ENCODE results near the gene DGCR2. TPM values are rescaled to one million over a fixed set of nuclear protein-coding genes. Genes with fewer than 3 reads are reported as not detected.

DGCR2 gene
- total and polyA plus RNA-seq, 2 experiments from 2014 or later, result 18.5 to 83.0 TPM

DNA sequence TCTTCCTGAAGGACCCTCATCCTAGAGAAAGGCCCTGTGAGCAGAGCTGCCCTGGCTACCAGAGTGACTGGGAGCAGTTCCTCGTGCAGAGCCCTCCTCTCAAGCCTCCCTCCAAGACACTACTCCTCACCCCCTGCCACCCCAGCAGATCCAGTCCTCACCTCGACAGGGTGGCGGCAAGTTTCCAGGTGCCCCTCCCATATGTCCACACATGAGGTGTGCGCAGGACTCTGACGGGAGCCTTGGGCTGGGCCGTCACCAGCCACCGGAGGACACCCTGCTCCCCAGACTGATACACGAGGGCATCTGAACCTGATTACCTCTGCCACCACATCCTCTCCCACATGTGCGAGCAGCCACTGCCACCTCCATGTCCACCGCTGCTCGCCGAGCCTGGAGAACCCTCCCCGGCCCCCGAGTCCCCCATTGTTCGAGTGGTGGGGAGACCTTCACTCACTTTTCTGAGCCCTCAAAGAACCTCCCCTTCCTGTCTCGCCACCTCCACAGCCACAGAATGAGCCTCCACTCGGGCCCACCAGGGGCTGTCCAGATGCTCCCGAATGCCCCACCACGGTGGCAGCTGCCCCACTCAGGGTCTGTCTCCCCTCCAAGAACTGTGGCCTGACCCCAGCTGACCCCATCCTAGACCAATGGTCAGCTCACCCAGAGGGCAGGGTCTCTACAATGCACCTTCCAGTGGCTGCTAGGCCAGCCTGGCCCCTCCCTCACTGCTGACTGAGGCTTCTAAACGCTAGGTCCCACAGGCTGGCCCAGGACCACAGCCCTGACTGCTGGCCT, 62.5 kb downstream of the DGCR2 start (continued):
- TF ChIP-seq, protein P1, sequence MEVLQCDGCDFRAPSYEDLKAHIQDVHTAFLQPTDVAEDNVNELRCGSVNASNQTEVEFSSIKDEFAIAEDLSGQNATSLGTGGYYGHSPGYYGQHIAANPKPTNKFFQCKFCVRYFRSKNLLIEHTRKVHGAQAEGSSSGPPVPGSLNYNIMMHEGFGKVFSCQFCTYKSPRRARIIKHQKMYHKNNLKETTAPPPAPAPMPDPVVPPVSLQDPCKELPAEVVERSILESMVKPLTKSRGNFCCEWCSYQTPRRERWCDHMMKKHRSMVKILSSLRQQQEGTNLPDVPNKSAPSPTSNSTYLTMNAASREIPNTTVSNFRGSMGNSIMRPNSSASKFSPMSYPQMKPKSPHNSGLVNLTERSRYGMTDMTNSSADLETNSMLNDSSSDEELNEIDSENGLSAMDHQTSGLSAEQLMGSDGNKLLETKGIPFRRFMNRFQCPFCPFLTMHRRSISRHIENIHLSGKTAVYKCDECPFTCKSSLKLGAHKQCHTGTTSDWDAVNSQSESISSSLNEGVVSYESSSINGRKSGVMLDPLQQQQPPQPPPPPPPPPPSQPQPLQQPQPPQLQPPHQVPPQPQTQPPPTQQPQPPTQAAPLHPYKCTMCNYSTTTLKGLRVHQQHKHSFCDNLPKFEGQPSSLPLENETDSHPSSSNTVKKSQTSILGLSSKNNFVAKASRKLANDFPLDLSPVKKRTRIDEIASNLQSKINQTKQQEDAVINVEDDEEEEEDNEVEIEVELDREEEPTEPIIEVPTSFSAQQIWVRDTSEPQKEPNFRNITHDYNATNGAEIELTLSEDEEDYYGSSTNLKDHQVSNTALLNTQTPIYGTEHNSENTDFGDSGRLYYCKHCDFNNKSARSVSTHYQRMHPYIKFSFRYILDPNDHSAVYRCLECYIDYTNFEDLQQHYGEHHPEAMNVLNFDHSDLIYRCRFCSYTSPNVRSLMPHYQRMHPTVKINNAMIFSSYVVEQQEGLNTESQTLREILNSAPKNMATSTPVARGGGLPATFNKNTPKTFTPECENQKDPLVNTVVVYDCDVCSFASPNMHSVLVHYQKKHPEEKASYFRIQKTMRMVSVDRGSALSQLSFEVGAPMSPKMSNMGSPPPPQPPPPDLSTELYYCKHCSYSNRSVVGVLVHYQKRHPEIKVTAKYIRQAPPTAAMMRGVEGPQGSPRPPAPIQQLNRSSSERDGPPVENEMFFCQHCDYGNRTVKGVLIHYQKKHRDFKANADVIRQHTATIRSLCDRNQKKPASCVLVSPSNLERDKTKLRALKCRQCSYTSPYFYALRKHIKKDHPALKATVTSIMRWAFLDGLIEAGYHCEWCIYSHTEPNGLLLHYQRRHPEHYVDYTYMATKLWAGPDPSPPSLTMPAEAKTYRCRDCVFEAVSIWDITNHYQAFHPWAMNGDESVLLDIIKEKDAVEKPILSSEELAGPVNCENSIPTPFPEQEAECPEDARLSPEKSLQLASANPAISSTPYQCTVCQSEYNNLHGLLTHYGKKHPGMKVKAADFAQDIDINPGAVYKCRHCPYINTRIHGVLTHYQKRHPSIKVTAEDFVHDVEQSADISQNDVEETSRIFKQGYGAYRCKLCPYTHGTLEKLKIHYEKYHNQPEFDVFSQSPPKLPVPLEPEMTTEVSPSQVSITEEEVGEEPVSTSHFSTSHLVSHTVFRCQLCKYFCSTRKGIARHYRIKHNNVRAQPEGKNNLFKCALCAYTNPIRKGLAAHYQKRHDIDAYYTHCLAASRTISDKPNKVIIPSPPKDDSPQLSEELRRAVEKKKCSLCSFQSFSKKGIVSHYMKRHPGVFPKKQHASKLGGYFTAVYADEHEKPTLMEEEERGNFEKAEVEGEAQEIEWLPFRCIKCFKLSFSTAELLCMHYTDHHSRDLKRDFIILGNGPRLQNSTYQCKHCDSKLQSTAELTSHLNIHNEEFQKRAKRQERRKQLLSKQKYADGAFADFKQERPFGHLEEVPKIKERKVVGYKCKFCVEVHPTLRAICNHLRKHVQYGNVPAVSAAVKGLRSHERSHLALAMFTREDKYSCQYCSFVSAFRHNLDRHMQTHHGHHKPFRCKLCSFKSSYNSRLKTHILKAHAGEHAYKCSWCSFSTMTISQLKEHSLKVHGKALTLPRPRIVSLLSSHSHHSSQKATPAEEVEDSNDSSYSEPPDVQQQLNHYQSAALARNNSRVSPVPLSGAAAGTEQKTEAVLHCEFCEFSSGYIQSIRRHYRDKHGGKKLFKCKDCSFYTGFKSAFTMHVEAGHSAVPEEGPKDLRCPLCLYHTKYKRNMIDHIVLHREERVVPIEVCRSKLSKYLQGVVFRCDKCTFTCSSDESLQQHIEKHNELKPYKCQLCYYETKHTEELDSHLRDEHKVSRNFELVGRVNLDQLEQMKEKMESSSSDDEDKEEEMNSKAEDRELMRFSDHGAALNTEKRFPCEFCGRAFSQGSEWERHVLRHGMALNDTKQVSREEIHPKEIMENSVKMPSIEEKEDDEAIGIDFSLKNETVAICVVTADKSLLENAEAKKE (CRISPR knock-in tag; IDR thresholded peaks at IDR 0.05), result no peak
- no peak for TF ChIP-seq NANOG (IDR thresholded peaks at IDR 0.05; ENCODE audit: borderline replicate concordance)

DNA sequence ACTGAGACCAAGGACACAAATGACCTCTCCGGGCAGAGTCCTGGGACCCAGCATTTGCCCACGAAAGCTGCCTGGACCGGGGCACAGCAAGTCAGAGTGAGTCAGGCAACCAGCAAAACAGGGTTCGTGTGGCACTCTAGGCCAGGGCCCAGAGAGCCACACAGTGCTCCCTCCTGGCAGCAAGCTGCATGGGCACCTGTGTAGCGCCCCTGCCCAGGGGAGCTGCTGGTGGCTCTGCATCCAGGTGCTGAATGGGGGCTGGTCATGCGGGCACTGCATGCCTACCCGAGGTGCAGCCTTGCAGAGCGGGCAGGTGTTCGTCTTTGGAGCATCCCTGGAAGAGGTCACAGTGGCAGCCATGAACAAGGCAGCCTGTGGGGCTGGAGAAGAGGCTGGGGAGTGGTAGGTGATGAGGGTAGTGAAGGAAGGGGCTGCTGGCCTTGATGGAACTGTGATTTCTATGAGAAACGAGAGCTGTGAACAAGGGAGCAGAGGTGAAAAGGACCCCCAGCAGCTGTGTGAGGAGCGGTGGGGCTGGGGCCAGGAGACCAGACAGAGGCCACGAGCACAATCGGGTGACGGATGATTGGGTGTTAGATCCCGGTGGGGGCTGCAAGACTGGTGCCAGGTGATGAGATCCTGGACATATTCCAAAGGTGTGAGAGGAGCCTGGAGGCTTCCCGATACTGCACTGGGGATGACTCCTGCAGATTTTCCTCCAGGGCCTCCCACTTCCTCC, 63.3 kb downstream of the DGCR2 start:
- ATAC-seq (peak; percentile 72), DNase-seq (ENCODE audit: low spot score) (no peak)
- H3K9me3 Mint-ChIP-seq, result no peaks in the 10 kb centered on the region; the same call in 2 of the 3 replicates
- 0 out of 2 replicates have a peak overlapping the region, but pooled peaks have one; percentile 16 for H3K27ac Mint-ChIP-seq
- H3K36me3 Mint-ChIP-seq (ENCODE audit: low read depth), result peaks cover 30% of the 10 kb centered on the region
- Histone ChIP-seq H2AFZ (no peak overlapping the region), H4K20me1 (replicated peaks; ENCODE audit: insufficient read depth) (peaks cover 17% of the 10 kb centered on the region; the same call in 1 of the 2 replicates), H3K4me3 (no peak overlapping the region), H3F3A (replicated peaks; ENCODE audit: low read depth) (no peaks in the 10 kb centered on the region), H3K4me1 (ENCODE audit: insufficient read depth) (no peaks in the 10 kb centered on the region), H3K4me2 (no peak overlapping the region), H3K36me3 (ENCODE audit: insufficient read depth) (no peaks in the 10 kb centered on the region), H3K79me2 (replicated peaks; ENCODE audit: insufficient read depth) (no peaks in the 10 kb centered on the region; the same call in 1 of the 2 replicates), H3K27ac (ENCODE audit: low read depth) (no peak overlapping the region), H3K27me3 (ENCODE audit: insufficient read depth) (no peaks in the 10 kb centered on the region), H3K9me2 (ENCODE audit: insufficient read depth) (no peaks in the 10 kb centered on the region)
- no peaks in the 10 kb centered on the region for H3K4me1 Mint-ChIP-seq
- H3K4me3 Mint-ChIP-seq, result no peak overlapping the region
- H3K27me3 Mint-ChIP-seq (ENCODE audit: insufficient read depth, low read depth, poor library complexity), result peaks cover 6% of the 10 kb centered on the region
- TF ChIP-seq, protein P2, sequence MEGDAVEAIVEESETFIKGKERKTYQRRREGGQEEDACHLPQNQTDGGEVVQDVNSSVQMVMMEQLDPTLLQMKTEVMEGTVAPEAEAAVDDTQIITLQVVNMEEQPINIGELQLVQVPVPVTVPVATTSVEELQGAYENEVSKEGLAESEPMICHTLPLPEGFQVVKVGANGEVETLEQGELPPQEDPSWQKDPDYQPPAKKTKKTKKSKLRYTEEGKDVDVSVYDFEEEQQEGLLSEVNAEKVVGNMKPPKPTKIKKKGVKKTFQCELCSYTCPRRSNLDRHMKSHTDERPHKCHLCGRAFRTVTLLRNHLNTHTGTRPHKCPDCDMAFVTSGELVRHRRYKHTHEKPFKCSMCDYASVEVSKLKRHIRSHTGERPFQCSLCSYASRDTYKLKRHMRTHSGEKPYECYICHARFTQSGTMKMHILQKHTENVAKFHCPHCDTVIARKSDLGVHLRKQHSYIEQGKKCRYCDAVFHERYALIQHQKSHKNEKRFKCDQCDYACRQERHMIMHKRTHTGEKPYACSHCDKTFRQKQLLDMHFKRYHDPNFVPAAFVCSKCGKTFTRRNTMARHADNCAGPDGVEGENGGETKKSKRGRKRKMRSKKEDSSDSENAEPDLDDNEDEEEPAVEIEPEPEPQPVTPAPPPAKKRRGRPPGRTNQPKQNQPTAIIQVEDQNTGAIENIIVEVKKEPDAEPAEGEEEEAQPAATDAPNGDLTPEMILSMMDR (conservative IDR thresholded peaks at IDR 0.05; ENCODE audit: low read depth in 2 of 2), result 0 out of 4 replicates have a peak, but pooled peaks of 1 of the 2 experiments have one; percentile 4
- no peak for TF ChIP-seq POLR2AphosphoS5 (IDR thresholded peaks at IDR 0.05; ENCODE audit: low read depth)

Measured in GM23338 (cell line).